Transverse colon (tissue), 4 donors: ENCODE data around the gene LARGE1. TPM values are rescaled to one million over a fixed set of nuclear protein-coding genes. Genes with fewer than 3 reads are reported as not detected.
"Not testable (repeated sequence)": the region's sequence is repeated elsewhere in the genome, so short reads cannot be mapped to it uniquely, and the experiment has no call there.

Experiments used
- DNase-seq: peaks from one replicate; pipeline ENCODE4 v3.0.0-alpha.2; 2019
- H3K27ac ChIP-seq, 4 donors: fragments of 200-600 bp; sonication (generic); 2 replicates each; pipeline ENCODE4 v1.5.1; 2016 to 2018; ENCODE audit warnings: inconsistent platforms in 4 of 4
- H3K27me3 ChIP-seq: fragments of 200-600 bp; sonication (generic); 2 replicates; pipeline ENCODE4 v1.5.1; 2017; ENCODE audit warnings: inconsistent platforms
- H3K36me3 ChIP-seq, 4 donors: fragments of 200-600 bp; sonication (generic); 2 replicates each; pipeline ENCODE4 v1.5.1; 2017 to 2019; ENCODE audit warnings: inconsistent platforms in 4 of 4
- H3K4me1 ChIP-seq, 4 donors: fragments of 200-600 bp; sonication (generic); 2 replicates each; pipeline ENCODE4 v1.5.1; 2017 to 2020; ENCODE audit warnings: inconsistent platforms in 4 of 4
- H3K4me3 ChIP-seq, 4 donors: fragments of 200-600 bp; sonication (generic); 1 replicate in 1 of 4; 2 replicates in 3 of 4; pipeline versions ENCODE4 v1.5.1 to v1.6.1; 2017 to 2019; ENCODE audit warnings: inconsistent platforms in 4 of 4
- H3K9me3 ChIP-seq, 2 donors: fragments of 200-600 bp; sonication (generic); 2 replicates each; pipeline ENCODE4 v1.5.1; 2017 to 2019; ENCODE audit warnings: inconsistent platforms in 2 of 2
- CTCF ChIP-seq, 5 experiments: fragments of 200-600 bp in 3 of 5; fragments of 450-650 bp in 2 of 5; sonication (generic) in 3 of 5; IDR thresholded peaks; 1 replicate in 2 of 5; 2 replicates in 3 of 5; pipeline ENCODE4 v1.5.1; 2016 to 2017; ENCODE audit warnings: antibody characterized with exemption in 5 of 5, inconsistent platforms in 3 of 5, mild to moderate bottlenecking in 2 of 5, moderate library complexity in 1 of 5
- EP300 ChIP-seq: sonication (generic); formaldehyde crosslinking; IDR thresholded peaks from one replicate; pipeline ENCODE4 v1.6.1; 2017; ENCODE audit warnings: antibody characterized with exemption, low read depth
- POLR2A ChIP-seq: fragments of 450-650 bp; IDR thresholded peaks from one replicate; pipeline ENCODE4 v1.6.1; 2016; ENCODE audit warnings: antibody characterized with exemption, mild to moderate bottlenecking, moderate library complexity
- POLR2AphosphoS5 ChIP-seq, 3 donors: sonication (generic); formaldehyde crosslinking; IDR thresholded peaks; one replicate each; pipeline ENCODE4 v1.6.1; 2016; ENCODE audit warnings: antibody characterized with exemption in 3 of 3
- WGBS, 2 donors: methylation state at CpG; one replicate each; pipeline ENCODE4 v1.1.5; 2018; ENCODE audit warnings: low coverage in 1 of 2; 5-methylcytosine and 5-hydroxymethylcytosine counted together
- in situ Hi-C, 4 donors: fragments of 200-750 bp; cut with MboI; loops; one replicate each; pipeline versions ENCODE4 v1.15.0 to v1.15.1; 2017; ENCODE audit warnings: low sequenced_read_pairs in 3 of 4, low pct_ligation_motif_present in 1 of 4, low pct_unique_long_range_greater_than_20kb in 1 of 4
- intact Hi-C: fragments of 100-400 bp; cut with DNase I; formaldehyde crosslinking; loops from one replicate; pipeline ENCODE4 v1.15.1; 2023; ENCODE audit warnings: low total_unique reads
- total RNA-seq, 4 donors: library from RNA; depleted of rRNA; stranded (reverse); fragments of >200 nt; gene quantifications; one replicate each; pipeline ENCODE4 v1.1.0, GENCODE V29; 2016

Gene LARGE1
- total RNA-seq, 4 donors from 2014 or later: 46.5 to 304 (median 80.5) TPM

- in situ Hi-C loops (no loop called here), intact Hi-C loops (no loop called here)
- Histone ChIP-seq H3K27me3 (no peaks in the 10 kb centered on the region), H3K9me3 (no peaks in the 10 kb centered on the region), H3K36me3 (no peaks in the 10 kb centered on the region), H3K4me3 (no peak overlapping the region), H3K27ac (no peak overlapping the region), H3K4me1 (no peaks in the 10 kb centered on the region)
- 83 to 89% methylated on average over 3 to 5 of the region's 5 CpGs for WGBS, 2 donors
- TF ChIP-seq POLR2AphosphoS5 (IDR thresholded peaks at IDR 0.05) (no peak), CTCF (IDR thresholded peaks at IDR 0.05) (no peak), EP300 (no peak), POLR2A (no peak)
- no peak for DNase-seq
Observed at GRCh38 chr22:33467620-33468095, 452.6 kb downstream of the LARGE1 start.

- H3K9me3 ChIP-seq: peaks cover 2 to 4% of the 10 kb centered on the region in 2 donors
- H3K36me3 ChIP-seq: no peaks in the 10 kb centered on the region
- intact Hi-C loops (no loop called here), in situ Hi-C loops (no loop called here)
- no peaks in the 10 kb centered on the region for H3K4me1 ChIP-seq
- DNase-seq: no peak
- no peaks in the 10 kb centered on the region for H3K27me3 ChIP-seq
- no peak for TF ChIP-seq POLR2AphosphoS5 (IDR thresholded peaks at IDR 0.05)
- no peak for TF ChIP-seq EP300
- no peak for TF ChIP-seq CTCF (IDR thresholded peaks at IDR 0.05)
- no peak for TF ChIP-seq POLR2A
- no peak overlapping the region for H3K27ac ChIP-seq
- WGBS, 2 donors: 53 to 59% methylated on average over 2 of the region's 2 CpGs
- H3K4me3 ChIP-seq: no peak overlapping the region
Observed at GRCh38 chr22:33467080-33467479, 453.2 kb downstream of the LARGE1 start.

DNA sequence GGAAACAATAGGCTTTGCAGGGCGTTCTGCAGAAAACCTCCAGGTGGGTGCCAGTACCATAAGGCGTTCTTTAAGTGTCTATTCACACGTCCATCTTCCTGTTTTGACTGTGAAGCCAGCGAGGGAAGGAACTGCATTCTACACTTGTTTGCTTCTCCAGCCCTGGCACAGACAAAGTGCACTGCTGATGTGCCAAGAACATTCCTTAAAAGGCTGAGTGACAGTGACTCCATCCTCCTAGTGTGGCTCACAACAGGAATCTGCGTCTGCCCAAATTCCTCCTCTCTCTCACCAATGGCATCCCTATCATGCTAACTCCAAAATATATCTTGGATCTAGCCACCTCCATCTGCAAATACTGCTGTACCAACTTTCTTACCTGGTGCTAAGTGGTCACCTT, 454.7 kb downstream of the LARGE1 start:
- H3K27me3 ChIP-seq: no peaks in the 10 kb centered on the region
- intact Hi-C loops: no loop called here
- in situ Hi-C loops: no loop called here
- no peaks in the 10 kb centered on the region for H3K4me1 ChIP-seq
- 30 to 59% methylated on average over 2 to 5 of the region's 5 CpGs for WGBS, 2 donors
- H3K4me3 ChIP-seq: no peak overlapping the region
- TF ChIP-seq POLR2AphosphoS5 (IDR thresholded peaks at IDR 0.05) (no peak), EP300 (no peak)
- no peak for DNase-seq
- peaks cover 7 to 9% of the 10 kb centered on the region in 2 donors for H3K9me3 ChIP-seq
- H3K27ac ChIP-seq: no peak overlapping the region
- H3K36me3 ChIP-seq: no peaks in the 10 kb centered on the region

GRCh38 chr22:33464698-33465097, 455.6 kb downstream of the LARGE1 start:
- Histone ChIP-seq H3K36me3 (no peaks in the 10 kb centered on the region), H3K4me1 (no peaks in the 10 kb centered on the region), H3K27ac (no peak overlapping the region), H3K4me3 (no peak overlapping the region), H3K9me3 (peaks cover 7 to 9% of the 10 kb centered on the region in 2 donors), H3K27me3 (no peaks in the 10 kb centered on the region)
- intact Hi-C loops (no loop called here), in situ Hi-C loops (no loop called here)
- TF ChIP-seq EP300 (no peak), CTCF (IDR thresholded peaks at IDR 0.05) (no peak), POLR2AphosphoS5 (IDR thresholded peaks at IDR 0.05) (no peak), POLR2A (no peak)
- 87 to 90% methylated on average over 2 of the region's 2 CpGs for WGBS, 2 donors
- no peak for DNase-seq

- Histone ChIP-seq H3K27me3 (no peaks in the 10 kb centered on the region), H3K27ac (no peak overlapping the region), H3K4me1 (no peaks in the 10 kb centered on the region), H3K9me3 (peaks cover 7 to 9% of the 10 kb centered on the region in 2 donors), H3K4me3 (no peak overlapping the region), H3K36me3 (no peaks in the 10 kb centered on the region)
- 72 to 75% methylated on average over 2 of the region's 2 CpGs for WGBS, 2 donors
- TF ChIP-seq POLR2A: no peak
- TF ChIP-seq EP300: no peak
- no peak for TF ChIP-seq POLR2AphosphoS5 (IDR thresholded peaks at IDR 0.05)
- TF ChIP-seq CTCF (IDR thresholded peaks at IDR 0.05): no peak
- intact Hi-C loops: no loop called here
- no peak for DNase-seq
- in situ Hi-C loops: no loop called here
Observed at GRCh38 chr22:33461698-33462434, 458.4 kb downstream of the LARGE1 start.

- intact Hi-C loops, H3K36me3 ChIP-seq, H3K4me1 ChIP-seq, H3K27ac ChIP-seq, H3K27me3 ChIP-seq, in situ Hi-C loops, H3K4me3 ChIP-seq, H3K9me3 ChIP-seq, DNase-seq: not testable (repeated sequence)
- 89 to 96% methylated on average over 1 of the region's 1 CpG for WGBS, 2 donors
Observed at GRCh38 chr22:33461245-33461644, 459.0 kb downstream of the LARGE1 start.
